Lung microvascular endothelial cell (primary cell): ENCODE results near the gene KRTAP5-11. TPM values are rescaled to one million over a fixed set of nuclear protein-coding genes. Genes with fewer than 3 reads are reported as not detected.

Source experiments
- DNase-seq, 2 donors: peaks; one replicate each; pipeline versions ENCODE4 v3.0.0 to v3.0.0-alpha.2; 2010; ENCODE audit warnings: low read depth in 2 of 2
- total RNA-seq: library from RNA; depleted of rRNA; stranded (reverse); fragments of >200 nt; gene quantifications from 2 replicates; pipeline ENCODE4 v1.2.1, GENCODE V29; 2014

KRTAP5-11 gene
- total RNA-seq, 1 donor from 2014 or later, result not detected

GRCh38 chr11:71532036-71532610 is 50.6 kb downstream of the KRTAP5-11 start:
- DNase-seq, result no peak

Other genes with a start within 250 kb of the KRTAP5-11 start
- 38.3 and 38.6 TPM in 2 replicates for gene DHCR7, start 134.5 kb downstream of the KRTAP5-11 start, total RNA-seq
- 67.9 and 69.7 TPM in 2 replicates for gene NADSYN1, start 129.7 kb downstream of the KRTAP5-11 start, total RNA-seq
- gene KRTAP5-7, start 55.6 kb downstream of the KRTAP5-11 start, total RNA-seq, result not detected in 2 replicates
- gene KRTAP5-8, start 44.9 kb downstream of the KRTAP5-11 start, total RNA-seq, result not detected in 2 replicates
- not detected in 2 replicates for gene KRTAP5-9, start 34.5 kb downstream of the KRTAP5-11 start, total RNA-seq
- gene KRTAP5-10, start 17.3 kb downstream of the KRTAP5-11 start, total RNA-seq, result under 0.01 TPM in 1 of 2 replicates, not detected in the other